Muscle layer of duodenum (tissue), 2 donors: ENCODE data around the gene FOXO1.

ENCODE experiments used
- H3K27ac ChIP-seq: one replicate; pipeline ENCODE4 v1.7.0; 2013; ENCODE audit warnings: mild to moderate bottlenecking, low read length
- H3K27me3 ChIP-seq: one replicate; pipeline ENCODE4 v1.7.0; 2013; ENCODE audit warnings: low read depth, mild to moderate bottlenecking, control low read depth, low read length
- H3K36me3 ChIP-seq, 2 donors: one replicate each; pipeline ENCODE4 v1.7.0; 2013; ENCODE audit warnings: low read length in 2 of 2, control low read depth in 1 of 2, mild to moderate bottlenecking in 1 of 2; ENCODE audit not compliant: insufficient read depth in 2 of 2, control insufficient read depth in 1 of 2
- H3K4me1 ChIP-seq, 2 donors: one replicate each; pipeline ENCODE4 v1.7.0; 2013; ENCODE audit warnings: low read length in 2 of 2, mild to moderate bottlenecking in 2 of 2, control low read depth in 1 of 2, moderate library complexity in 1 of 2; ENCODE audit not compliant: insufficient read depth in 2 of 2, control insufficient read depth in 1 of 2
- H3K4me3 ChIP-seq, 2 donors: one replicate each; pipeline ENCODE4 v1.7.0; 2013; ENCODE audit warnings: low read length in 2 of 2, low read depth in 1 of 2, mild to moderate bottlenecking in 1 of 2
- H3K9me3 ChIP-seq, 2 donors: one replicate each; pipeline ENCODE4 v1.7.0; 2013; ENCODE audit warnings: low read length in 2 of 2, control low read depth in 1 of 2, mild to moderate bottlenecking in 1 of 2; ENCODE audit not compliant: control insufficient read depth in 1 of 2
- donor health status: healthy.

FOXO1 gene

DNA sequence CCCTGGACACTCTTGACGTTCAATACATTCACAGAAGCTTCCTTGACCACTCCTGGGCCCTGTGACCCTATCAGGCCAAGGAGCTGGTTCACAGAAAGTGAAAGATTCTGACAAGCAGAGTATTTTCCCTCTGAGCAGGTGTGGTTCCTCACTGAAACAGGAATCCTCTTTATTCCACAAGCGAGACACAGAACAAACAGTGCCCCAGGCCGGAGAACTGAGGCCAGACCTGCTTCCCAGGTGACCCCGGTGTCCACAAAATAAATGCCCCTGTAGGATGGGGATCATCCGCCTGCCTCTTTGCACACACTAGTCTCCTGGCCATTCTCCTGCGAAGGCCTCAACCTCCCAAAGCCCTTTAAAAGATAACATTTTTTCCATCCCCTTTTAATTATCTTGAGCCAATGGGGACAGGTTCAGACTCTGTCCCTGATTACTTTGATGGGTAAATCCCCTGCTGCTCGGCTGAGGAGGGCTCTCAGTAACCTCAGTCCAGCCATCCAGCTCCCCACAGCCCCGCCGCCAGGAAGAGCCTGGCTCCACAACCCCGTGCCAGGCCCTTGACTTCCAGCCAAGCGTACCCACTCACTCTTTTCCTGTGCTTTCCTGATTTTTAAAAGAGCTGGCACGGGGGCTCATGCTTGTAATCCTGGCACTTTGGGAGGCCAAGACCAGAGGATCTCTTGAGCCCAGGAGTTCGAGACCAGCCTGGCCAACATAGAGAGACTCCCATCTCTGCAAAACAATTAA is 129.1 kb downstream of the FOXO1 start:
- Histone ChIP-seq H3K4me1 (peaks cover 0 to 11% of the 10 kb centered on the region in 2 donors), H3K27ac (no peak overlapping the region)

DNA sequence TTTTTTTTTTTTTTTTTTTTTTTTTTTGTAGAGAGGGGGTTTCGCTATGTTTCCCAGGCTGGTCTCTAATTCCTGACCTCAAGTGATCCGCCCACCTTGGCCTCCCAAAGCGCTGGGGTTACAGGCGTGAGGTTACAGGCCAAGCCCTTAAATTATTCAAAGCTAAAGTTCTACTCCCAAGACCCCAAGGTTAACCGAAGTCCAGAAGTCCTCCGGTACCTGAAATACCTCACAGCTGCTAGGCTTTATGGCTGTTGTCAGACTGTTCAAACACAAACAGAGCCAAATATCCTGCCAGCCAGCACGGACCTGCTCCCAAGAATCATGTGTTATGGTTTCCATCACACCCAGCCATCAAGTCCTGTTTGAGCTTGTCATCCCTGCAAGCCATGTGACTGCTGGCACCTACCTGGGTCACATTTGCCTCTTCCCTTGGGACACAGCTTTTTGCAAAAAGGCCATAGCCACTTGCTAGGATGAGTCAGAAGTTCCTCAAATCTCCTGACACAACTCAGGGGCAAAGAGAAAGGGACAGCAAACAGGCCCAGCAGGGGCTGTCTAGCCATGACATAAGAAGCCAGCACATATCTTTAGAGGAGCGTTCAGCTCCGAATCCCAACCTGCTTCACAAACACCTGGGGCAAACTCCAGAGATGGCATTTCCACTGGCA is 129.9 kb downstream of the FOXO1 start:
- Histone ChIP-seq H3K4me1 (peaks cover 0 to 11% of the 10 kb centered on the region in 2 donors), H3K27me3 (no peaks in the 10 kb centered on the region), H3K27ac (no peak overlapping the region), H3K4me3 (no peak overlapping the region), H3K9me3 (no peaks in the 10 kb centered on the region), H3K36me3 (no peaks in the 10 kb centered on the region)

More for the DNA sequence above, 129.1 kb downstream of the FOXO1 start:
- H3K4me3 ChIP-seq: no peak overlapping the region
- H3K36me3 ChIP-seq: no peaks in the 10 kb centered on the region
- H3K27me3 ChIP-seq: no peaks in the 10 kb centered on the region
- H3K9me3 ChIP-seq: no peaks in the 10 kb centered on the region

DNA sequence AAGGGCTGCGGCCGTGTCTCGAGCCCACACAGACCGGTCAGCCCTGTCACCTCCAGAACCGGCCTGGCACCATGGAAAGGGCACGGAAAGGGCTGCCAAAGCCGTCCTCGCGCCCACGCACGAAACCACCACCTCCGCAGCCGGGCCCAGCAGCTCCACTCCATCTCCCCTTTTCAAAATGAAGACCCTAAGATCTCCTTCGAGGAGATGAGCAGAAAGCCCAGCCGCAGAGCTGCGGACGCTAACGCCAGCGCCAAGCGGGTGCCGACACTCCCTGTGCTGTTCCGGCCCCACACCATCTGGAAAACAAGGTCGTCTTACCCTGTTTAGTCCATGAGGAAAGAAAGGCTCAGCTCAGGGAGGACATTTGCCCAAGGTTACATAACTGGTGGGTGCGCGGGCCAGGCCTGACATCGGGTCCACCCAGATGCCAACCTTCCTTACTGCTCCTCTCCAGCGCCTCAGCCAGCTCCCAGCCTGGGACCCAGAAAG is 131.1 kb downstream of the FOXO1 start:
- Histone ChIP-seq H3K27me3 (no peaks in the 10 kb centered on the region), H3K4me3 (no peak overlapping the region), H3K27ac (no peak overlapping the region), H3K36me3 (no peaks in the 10 kb centered on the region), H3K9me3 (no peaks in the 10 kb centered on the region), H3K4me1 (peaks cover 0 to 11% of the 10 kb centered on the region in 2 donors)

DNA sequence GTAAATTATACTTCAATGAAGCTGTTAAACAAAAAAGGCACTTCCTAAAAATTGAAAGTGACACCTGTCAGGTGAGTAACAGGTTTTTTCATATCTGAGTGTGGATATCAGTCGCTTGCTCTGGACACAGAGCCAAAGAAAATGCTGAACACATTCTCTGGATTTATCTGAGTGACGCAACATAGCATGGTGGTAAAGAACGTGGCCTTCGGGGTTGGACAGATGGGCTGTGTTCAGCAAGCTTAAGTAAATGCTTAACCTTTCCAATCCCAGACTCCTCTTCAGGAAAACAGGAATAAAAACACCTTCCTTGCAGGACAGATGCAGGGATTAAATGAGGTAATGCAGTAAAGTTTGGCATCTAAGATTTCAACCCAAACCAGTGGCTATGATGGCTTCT is 132.0 kb downstream of the FOXO1 start:
- H3K27ac ChIP-seq: no peak overlapping the region
- peaks cover 0 to 2% of the 10 kb centered on the region in 2 donors for H3K4me1 ChIP-seq
- H3K36me3 ChIP-seq: no peaks in the 10 kb centered on the region
- no peaks in the 10 kb centered on the region for H3K27me3 ChIP-seq
- H3K4me3 ChIP-seq: no peak overlapping the region
- no peaks in the 10 kb centered on the region for H3K9me3 ChIP-seq

DNA sequence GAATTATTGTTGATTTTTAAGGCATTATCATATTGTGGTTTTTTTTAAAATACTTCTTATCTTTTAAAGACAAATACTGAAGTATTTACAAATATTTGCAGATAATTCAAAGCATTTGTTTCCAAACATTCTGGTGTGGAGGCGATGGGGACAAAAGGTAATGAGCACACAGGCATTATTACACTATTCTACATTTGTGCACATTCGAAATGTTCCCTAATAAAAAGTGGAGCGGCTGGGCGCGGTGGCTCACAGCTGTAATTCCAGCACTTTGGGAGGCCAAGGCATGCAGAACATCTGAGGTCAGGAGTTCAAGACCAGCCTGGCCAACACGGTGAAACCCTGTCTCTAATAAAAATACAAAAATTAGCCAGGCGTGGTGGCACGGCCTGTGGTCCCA is 133.4 kb downstream of the FOXO1 start:
- no peaks in the 10 kb centered on the region for H3K4me1 ChIP-seq
- H3K4me3 ChIP-seq: no peak overlapping the region
- H3K27me3 ChIP-seq: no peaks in the 10 kb centered on the region
- no peaks in the 10 kb centered on the region for H3K36me3 ChIP-seq
- H3K27ac ChIP-seq: no peak overlapping the region
- peaks cover 0 to under 1% of the 10 kb centered on the region in 2 donors for H3K9me3 ChIP-seq

DNA sequence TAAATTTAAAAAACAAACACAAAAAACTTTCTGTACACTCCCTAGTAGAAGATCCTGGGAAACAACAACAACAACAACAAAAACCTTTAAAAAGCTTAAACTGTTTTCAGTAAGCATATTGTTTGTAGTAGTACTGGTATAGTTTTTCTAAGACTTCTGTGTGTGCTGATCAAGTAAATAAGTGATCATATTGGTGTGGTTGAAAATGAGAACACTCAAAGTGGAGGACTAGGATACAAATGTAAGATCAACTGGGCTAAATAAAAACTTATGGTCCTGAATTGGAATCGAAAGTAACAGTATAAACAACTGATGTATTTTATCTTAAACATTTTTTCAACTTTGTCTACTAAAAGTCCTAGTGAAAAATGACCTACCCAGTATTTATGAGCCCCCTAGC is 135.5 kb downstream of the FOXO1 start:
- H3K36me3 ChIP-seq: no peaks in the 10 kb centered on the region
- no peak overlapping the region for H3K27ac ChIP-seq
- no peaks in the 10 kb centered on the region for H3K4me1 ChIP-seq

DNA sequence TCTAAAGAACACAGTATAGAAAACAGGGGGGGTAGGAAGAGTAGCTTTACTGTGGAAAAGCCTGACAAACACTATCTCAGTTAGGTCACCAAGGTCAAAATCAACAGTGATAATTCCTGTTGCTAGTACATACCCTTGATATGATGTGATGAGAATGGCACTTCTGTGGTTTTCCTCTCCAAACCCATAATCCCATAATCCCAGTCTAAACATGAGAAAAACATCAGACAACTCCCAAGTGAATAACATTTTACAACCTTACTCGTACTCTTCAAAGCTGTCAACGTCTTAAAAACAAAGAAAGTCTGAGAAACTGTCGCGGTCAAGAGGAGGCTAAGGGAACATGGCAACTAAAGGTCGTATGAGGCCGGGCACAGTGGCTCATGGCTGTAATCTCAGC is 137.6 kb downstream of the FOXO1 start:
- H3K9me3 ChIP-seq: peaks cover 0 to 8% of the 10 kb centered on the region in 2 donors
- no peaks in the 10 kb centered on the region for H3K36me3 ChIP-seq
- no peak overlapping the region for H3K27ac ChIP-seq
- H3K4me1 ChIP-seq: no peaks in the 10 kb centered on the region
- H3K4me3 ChIP-seq: no peak overlapping the region
- H3K27me3 ChIP-seq: no peaks in the 10 kb centered on the region

More for the DNA sequence above, 135.5 kb downstream of the FOXO1 start:
- H3K4me3 ChIP-seq: no peak overlapping the region
- H3K27me3 ChIP-seq: no peaks in the 10 kb centered on the region
- peaks cover 0 to 8% of the 10 kb centered on the region in 2 donors for H3K9me3 ChIP-seq

DNA sequence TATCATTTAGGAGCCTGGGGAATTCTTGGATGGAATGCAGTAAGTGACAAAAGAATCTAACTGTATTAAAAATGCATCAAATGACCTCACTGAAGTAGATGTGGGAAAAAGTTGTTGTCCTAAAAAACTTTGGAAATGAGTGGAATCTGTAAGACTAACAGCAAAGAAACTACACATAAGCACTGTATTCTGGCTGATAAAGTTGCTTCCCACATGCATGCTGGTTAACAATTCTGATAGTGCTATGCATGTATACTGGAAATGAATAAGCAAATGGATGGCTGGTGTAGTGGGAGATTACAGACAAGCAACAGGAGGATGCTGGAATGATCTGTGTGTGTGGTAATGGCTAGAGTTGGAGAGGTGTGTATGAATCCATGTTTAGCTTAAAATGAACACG is 138.5 kb downstream of the FOXO1 start:
- Histone ChIP-seq H3K9me3 (peaks cover 0 to 8% of the 10 kb centered on the region in 2 donors), H3K27ac (no peak overlapping the region), H3K4me3 (no peak overlapping the region), H3K27me3 (no peaks in the 10 kb centered on the region), H3K4me1 (no peaks in the 10 kb centered on the region), H3K36me3 (no peaks in the 10 kb centered on the region)

DNA sequence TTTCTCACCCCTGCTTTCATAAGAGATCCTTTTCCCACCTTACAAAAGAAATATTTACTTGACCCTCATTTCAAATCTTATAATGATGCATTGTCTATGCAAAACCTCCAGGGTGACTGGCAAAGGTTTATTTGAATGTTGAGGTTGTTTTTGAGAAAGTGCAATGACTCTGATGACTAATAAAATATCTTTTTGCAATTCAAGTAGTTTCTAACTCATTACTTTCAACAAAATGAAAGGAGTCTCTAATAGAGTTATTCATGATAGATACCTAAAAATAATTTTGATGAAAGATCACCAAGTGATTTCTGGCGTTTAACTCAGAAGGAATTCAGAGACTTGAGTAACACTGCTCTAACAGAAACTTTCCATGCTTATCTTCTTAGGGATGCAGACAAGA is 144.2 kb downstream of the FOXO1 start:
- H3K4me3 ChIP-seq: no peak overlapping the region
- H3K9me3 ChIP-seq: no peaks in the 10 kb centered on the region
- H3K27me3 ChIP-seq: no peaks in the 10 kb centered on the region
- no peaks in the 10 kb centered on the region for H3K4me1 ChIP-seq
- H3K27ac ChIP-seq: no peak overlapping the region
- H3K36me3 ChIP-seq: no peaks in the 10 kb centered on the region

DNA sequence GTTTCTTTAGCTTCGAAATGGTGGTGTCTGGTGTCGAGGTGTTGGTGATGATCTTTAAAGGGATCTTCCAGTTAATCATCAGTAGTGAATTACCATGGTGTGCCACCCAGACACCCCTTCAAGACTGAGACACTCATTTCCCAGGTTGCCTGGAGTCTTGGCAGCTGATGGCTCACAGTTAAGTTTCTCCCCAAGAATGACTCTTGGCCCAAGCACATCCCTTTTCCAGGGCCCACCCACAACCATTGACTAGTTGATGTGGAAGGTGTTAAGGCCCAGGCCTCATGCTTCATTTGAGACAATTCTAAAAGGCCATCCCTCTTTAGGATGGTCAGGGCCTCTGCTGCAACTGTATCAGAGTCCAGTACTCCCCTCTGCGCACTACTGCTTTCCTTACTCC is 145.5 kb downstream of the FOXO1 start:
- H3K27me3 ChIP-seq: no peaks in the 10 kb centered on the region
- H3K9me3 ChIP-seq: no peaks in the 10 kb centered on the region
- H3K4me1 ChIP-seq: no peaks in the 10 kb centered on the region
- no peak overlapping the region for H3K4me3 ChIP-seq
- H3K36me3 ChIP-seq: no peaks in the 10 kb centered on the region
- no peak overlapping the region for H3K27ac ChIP-seq

DNA sequence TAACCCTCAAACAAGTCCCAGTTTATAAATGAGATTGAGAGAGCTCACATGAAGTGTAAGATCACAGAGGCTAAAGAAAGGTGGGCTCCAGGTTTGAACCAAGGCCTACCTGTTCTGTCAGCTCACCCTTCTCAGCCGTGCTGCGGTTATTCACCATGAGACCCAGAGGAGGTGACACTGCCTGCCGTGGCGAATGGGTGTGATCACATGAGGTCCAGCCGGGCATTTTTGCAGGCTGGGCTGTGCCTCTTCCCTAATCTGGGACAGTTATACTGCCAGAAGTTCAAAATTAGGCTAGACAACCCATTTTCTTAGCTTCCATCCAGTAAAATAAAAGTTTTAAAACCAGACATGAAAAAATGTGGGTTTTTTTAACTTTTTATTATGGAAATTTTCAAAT is 146.8 kb downstream of the FOXO1 start:
- H3K9me3 ChIP-seq: no peaks in the 10 kb centered on the region
- H3K4me1 ChIP-seq: no peaks in the 10 kb centered on the region
- no peaks in the 10 kb centered on the region for H3K36me3 ChIP-seq
- H3K4me3 ChIP-seq: no peak overlapping the region
- H3K27ac ChIP-seq: no peak overlapping the region
- H3K27me3 ChIP-seq: no peaks in the 10 kb centered on the region
